HUES64 (cell line): ENCODE measurements around the gene CEACAM3. TPM values are rescaled to one million over a fixed set of nuclear protein-coding genes. Genes with fewer than 3 reads are reported as not detected.
"Not testable (repeated sequence)": the region's sequence is repeated elsewhere in the genome, so short reads cannot be mapped to it uniquely, and the experiment has no call there.

Experiments used
- H3K27ac ChIP-seq: 2 replicates; pipeline ENCODE4 v1.7.0; 2013; ENCODE audit warnings: low read depth, low read length, inconsistent platforms
- H3K27me3 ChIP-seq: 2 replicates; pipeline ENCODE4 v1.6.1; 2013; ENCODE audit warnings: mild to moderate bottlenecking, low read length; ENCODE audit not compliant: insufficient read depth
- H3K36me3 ChIP-seq: 2 replicates; pipeline ENCODE4 v1.6.1; 2013; ENCODE audit warnings: mild to moderate bottlenecking, low read length; ENCODE audit not compliant: insufficient read depth
- H3K4me1 ChIP-seq: 2 replicates; pipeline ENCODE4 v1.6.1; 2013; ENCODE audit warnings: mild to moderate bottlenecking, low read length, moderate library complexity; ENCODE audit not compliant: insufficient read depth
- H3K4me3 ChIP-seq: 2 replicates; pipeline ENCODE4 v1.5.1; 2013; ENCODE audit warnings: mild to moderate bottlenecking, low read length, moderate library complexity
- H3K9ac ChIP-seq: 2 replicates; pipeline ENCODE4 v1.6.1; 2013; ENCODE audit warnings: mild to moderate bottlenecking, low read depth, low read length
- H3K9me3 ChIP-seq: 2 replicates; pipeline ENCODE4 v1.6.1; 2013; ENCODE audit warnings: low read depth, low read length; ENCODE audit not compliant: insufficient read depth
- WGBS: fragments of 150-250, 120-280 bp; methylation state at CpG from one replicate; pipeline ENCODE4 v1.1.7; 2013; ENCODE audit warnings: missing lambda C conversion rate; 5-methylcytosine and 5-hydroxymethylcytosine counted together
- polyA plus RNA-seq, 2 experiments: library from polyadenylated mRNA; stranded (reverse); fragments of 50-300 nt; gene quantifications; one replicate each; pipeline ENCODE4 v1.2.3, GENCODE V29; 2013

CEACAM3 gene
- polyA plus RNA-seq (2013, experiment 1 of 2) = not detected
- polyA plus RNA-seq (2013, experiment 2 of 2) = not detected

GRCh38 chr19:41796362-41796761 lies at the start of gene CEACAM3:
TSS of gene CEACAM3 (plus strand) at chr19:41796587. CDS start at chr19:41796678, 91 bp downstream.
- no peak within 1 kb of the TSS for H3K27ac ChIP-seq
- H3K27me3 ChIP-seq = no peaks in the 10 kb centered on the region
- H3K4me1 ChIP-seq = no peaks in the 10 kb centered on the region
- no peaks in the 10 kb centered on the region for H3K36me3 ChIP-seq
- H3K4me3 ChIP-seq = no peak within 1 kb of the TSS
- no peak within 1 kb of the TSS for H3K9ac ChIP-seq
- 0 out of 2 replicates have a peak, but pooled peaks cover 3% of the 10 kb centered on the region for H3K9me3 ChIP-seq

DNA sequence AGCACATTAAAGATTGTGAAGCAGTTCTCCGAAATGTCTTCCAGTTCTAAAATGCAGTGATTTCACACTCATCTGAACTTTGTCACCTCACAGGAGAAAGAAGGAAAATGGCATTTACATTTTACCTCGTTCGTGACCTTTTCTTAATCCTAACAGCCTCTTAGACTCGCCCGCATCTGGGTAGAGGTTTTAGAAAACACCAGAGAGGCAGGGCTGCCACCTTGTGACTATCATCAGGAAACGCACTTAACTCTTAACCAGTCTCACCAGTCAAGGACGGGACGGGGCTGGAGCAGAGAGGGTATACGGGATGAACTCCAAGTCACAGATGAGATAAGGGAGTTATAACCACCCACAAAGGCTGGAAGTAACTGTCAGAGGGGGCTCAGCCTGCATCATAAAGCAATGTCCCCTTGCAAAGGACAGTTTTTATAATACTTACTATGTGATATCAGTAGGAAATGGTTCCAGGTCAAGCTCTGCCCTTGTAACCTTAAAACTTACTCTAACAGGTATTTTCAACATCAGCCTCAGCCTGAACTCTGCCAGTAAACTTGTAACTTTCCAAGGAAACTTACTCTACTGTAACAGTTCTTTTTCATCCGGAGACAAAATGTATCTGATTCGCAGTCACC lies 49.7 kb upstream of the CEACAM3 start:
- no peak overlapping the region for H3K4me3 ChIP-seq
- H3K36me3 ChIP-seq = no peaks in the 10 kb centered on the region
- no peaks in the 10 kb centered on the region for H3K4me1 ChIP-seq
- H3K27me3 ChIP-seq = peaks cover 33% of the 10 kb centered on the region
- H3K27ac ChIP-seq = no peak overlapping the region
- H3K9me3 ChIP-seq = no peaks in the 10 kb centered on the region
- H3K9ac ChIP-seq = no peak overlapping the region
- 35% methylated on average over 8 of the region's 11 CpGs for WGBS

GRCh38 chr19:41748012-41748411 lies 48.4 kb upstream of the CEACAM3 start:
- no peak overlapping the region for H3K27ac ChIP-seq
- no peaks in the 10 kb centered on the region for H3K9me3 ChIP-seq
- no peaks in the 10 kb centered on the region for H3K36me3 ChIP-seq
- 60% methylated on average over 3 of the region's 3 CpGs for WGBS
- H3K4me1 ChIP-seq = no peaks in the 10 kb centered on the region
- H3K4me3 ChIP-seq = no peak overlapping the region
- no peak overlapping the region for H3K9ac ChIP-seq
- peaks cover 36% of the 10 kb centered on the region for H3K27me3 ChIP-seq

GRCh38 chr19:41750248-41751134 lies 45.9 kb upstream of the CEACAM3 start:
- peaks cover 36% of the 10 kb centered on the region for H3K27me3 ChIP-seq
- H3K27ac ChIP-seq, H3K4me1 ChIP-seq, H3K36me3 ChIP-seq, H3K4me3 ChIP-seq, H3K9me3 ChIP-seq, H3K9ac ChIP-seq: not testable (repeated sequence)
- 67% methylated on average over 4 of the region's 10 CpGs for WGBS

DNA sequence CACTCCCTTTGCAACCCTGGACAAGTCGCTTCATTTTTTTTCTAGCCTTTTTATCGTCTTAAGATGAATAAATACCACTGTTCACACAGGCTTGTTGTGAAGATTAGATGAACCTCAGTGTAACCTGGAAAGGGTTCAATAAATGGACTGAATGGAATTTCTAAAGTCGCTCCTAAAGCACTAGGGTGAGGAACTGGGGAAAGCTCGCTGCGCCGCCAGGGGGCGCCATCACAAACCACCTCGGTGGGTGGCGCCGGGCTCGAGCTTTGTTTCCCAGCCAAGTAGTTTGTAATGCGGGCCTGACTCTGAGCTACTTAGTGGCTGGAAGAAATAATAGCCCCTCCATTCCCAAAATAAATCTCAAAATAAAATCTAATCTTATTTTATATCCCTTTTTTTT lies 43.2 kb upstream of the CEACAM3 start:
- peaks cover 17% of the 10 kb centered on the region for H3K27me3 ChIP-seq
- no peaks in the 10 kb centered on the region for H3K9me3 ChIP-seq
- H3K27ac ChIP-seq = no peak overlapping the region
- H3K4me3 ChIP-seq = no peak overlapping the region
- no peaks in the 10 kb centered on the region; the same call in 1 of the 2 replicates for H3K4me1 ChIP-seq
- H3K36me3 ChIP-seq = no peaks in the 10 kb centered on the region
- WGBS = 23% methylated on average over 11 of the region's 12 CpGs
- no peak overlapping the region for H3K9ac ChIP-seq

DNA sequence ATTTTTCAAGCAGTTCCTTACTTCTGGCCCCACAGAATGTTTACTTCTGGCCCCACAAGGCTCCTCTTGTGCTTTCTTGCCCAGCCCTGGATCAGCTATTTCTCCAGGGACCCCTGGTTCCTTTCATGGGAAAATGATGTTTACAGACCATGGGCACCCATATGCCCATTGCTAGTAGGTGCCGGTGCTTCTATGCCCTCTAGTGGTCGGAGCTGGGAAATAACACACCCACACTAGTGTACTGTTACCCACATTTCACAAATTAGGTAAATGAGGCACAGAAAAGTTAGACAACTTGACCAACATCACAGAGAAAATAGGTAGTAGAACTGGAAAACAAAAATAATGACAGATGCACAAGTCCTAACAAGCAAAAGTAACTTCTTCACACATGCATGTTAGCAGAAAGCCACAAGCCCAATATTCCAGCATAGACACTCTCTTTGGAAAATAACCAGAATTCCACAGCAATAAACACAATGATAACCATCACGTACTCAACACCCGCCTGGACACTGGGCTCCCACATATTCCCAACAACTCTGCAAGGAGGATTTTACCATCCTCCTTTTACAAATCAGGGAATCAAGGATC lies 42.4 kb upstream of the CEACAM3 start:
- WGBS = 20% methylated on average over 2 of the region's 4 CpGs
- peaks cover 9% of the 10 kb centered on the region for H3K27me3 ChIP-seq
- no peaks in the 10 kb centered on the region; the same call in 1 of the 2 replicates for H3K4me1 ChIP-seq
- no peak overlapping the region for H3K27ac ChIP-seq
- no peak overlapping the region for H3K9ac ChIP-seq
- no peaks in the 10 kb centered on the region for H3K9me3 ChIP-seq
- H3K36me3 ChIP-seq = no peaks in the 10 kb centered on the region
- H3K4me3 ChIP-seq = no peak overlapping the region

DNA sequence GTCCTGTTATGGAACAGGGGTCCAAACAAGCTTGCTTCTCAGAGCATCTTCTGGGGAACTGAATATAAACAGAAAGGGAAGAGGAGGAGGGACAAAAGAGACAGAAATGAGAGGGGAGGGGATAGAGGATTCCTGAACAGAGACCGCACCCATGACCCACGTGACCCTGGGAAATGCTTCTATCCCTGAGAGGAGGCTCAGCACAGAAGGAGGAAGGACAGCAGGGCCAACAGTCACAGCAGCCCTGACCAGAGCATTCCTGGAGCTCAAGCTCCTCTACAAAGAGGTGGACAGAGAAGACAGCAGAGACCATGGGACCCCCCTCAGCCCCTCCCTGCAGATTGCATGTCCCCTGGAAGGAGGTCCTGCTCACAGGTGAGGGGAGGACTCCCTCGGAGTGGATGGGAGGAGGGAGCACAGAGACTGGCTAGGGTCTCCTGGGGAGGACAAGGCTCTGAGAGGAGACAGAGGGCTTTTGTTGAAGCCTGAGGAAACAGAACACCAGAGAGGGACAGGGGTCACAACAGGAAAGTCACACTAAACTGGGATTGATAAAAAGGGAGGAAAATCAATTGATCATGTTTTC lies 41.0 kb upstream of the CEACAM3 start, which contains the start of gene CEACAM6:
Gene CEACAM6 (plus strand): TSS at position 203 of the 586 bp plus-strand sequence. CDS start 109 bp downstream, at position 312.
- Histone ChIP-seq H3K9me3 (no peaks in the 10 kb centered on the region), H3K27ac (no peak within 1 kb of the TSS)
- WGBS = 45% methylated on average over 3 of the region's 3 CpGs

DNA sequence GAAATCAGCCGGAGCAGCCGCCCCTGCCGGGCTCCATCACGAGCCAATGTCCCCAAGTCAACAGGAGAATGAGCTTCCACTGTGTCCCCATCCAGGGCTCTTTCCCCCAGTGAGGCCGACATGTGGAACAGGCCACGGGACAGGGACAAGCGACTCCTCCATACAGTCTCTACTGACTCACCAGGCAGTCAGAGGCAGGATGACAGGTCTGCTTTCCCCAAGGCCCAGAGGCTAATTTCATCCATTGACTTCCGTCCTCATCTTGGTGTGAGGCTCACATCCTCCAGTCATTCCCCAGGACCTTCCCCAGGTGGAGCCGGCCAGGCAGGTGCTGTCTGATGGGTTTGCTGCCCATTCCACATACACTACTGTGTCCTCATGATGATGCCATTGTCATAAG lies 37.5 kb upstream of the CEACAM3 start:
- H3K27me3 ChIP-seq = peaks cover 35% of the 10 kb centered on the region
- H3K27ac ChIP-seq = no peak overlapping the region
- H3K4me1 ChIP-seq = no peaks in the 10 kb centered on the region
- 80% methylated on average over 9 of the region's 9 CpGs for WGBS
- no peak overlapping the region for H3K9ac ChIP-seq
- H3K9me3 ChIP-seq = no peaks in the 10 kb centered on the region
- H3K4me3 ChIP-seq = no peak overlapping the region
- no peaks in the 10 kb centered on the region for H3K36me3 ChIP-seq

More for the DNA sequence above, 41.0 kb upstream of the CEACAM3 start, which contains the start of gene CEACAM6:
- Histone ChIP-seq H3K36me3 (no peaks in the 10 kb centered on the region), H3K9ac (no peak within 1 kb of the TSS), H3K4me1 (no peaks in the 10 kb centered on the region; the same call in 1 of the 2 replicates), H3K4me3 (no peak within 1 kb of the TSS), H3K27me3 (peaks cover 18% of the 10 kb centered on the region)

GRCh38 chr19:41767115-41767514 lies 29.3 kb upstream of the CEACAM3 start:
- Histone ChIP-seq H3K4me1 (no peaks in the 10 kb centered on the region), H3K27ac (no peak overlapping the region), H3K4me3 (no peak overlapping the region), H3K27me3 (peaks cover 16% of the 10 kb centered on the region), H3K9me3 (0 out of 2 replicates have a peak, but pooled peaks cover 6% of the 10 kb centered on the region), H3K36me3 (no peaks in the 10 kb centered on the region), H3K9ac (no peak overlapping the region)
- WGBS = 89% methylated on average over 2 of the region's 2 CpGs

DNA sequence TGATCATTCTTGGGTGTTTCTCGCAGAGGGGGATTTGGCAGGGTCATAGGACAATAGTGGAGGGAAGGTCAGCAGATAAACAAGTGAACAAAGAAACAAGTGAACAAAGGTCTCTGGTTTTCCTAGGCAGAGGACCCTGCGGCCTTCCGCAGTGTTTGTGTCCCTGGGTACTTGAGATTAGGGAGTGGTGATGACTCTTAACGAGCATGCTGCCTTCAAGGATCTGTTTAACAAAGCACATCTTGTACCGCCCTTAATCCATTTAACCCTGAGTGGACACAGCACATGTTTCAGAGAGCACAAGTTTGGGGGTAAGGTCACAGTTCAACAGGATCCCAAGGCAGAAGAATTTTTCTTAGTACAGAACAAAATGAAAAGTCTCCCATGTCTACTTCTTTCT lies 28.3 kb upstream of the CEACAM3 start:
- H3K36me3 ChIP-seq, H3K9ac ChIP-seq, H3K4me3 ChIP-seq, H3K4me1 ChIP-seq, H3K27me3 ChIP-seq, H3K9me3 ChIP-seq, H3K27ac ChIP-seq: not testable (repeated sequence)
- 88% methylated on average over 1 of the region's 5 CpGs for WGBS
